ENCODE results near the gene MICAL3.

MICAL3 gene

GRCh38 chr22:17748555-17749353, 275.6 kb downstream of the MICAL3 start:
- H3K36me3 ChIP-seq (ENCODE audit: control insufficient read depth in 2 of 2, insufficient read depth in 2 of 2, low read length in 2 of 2) = no peaks in the 10 kb centered on the region
- no peak overlapping the region for H3K27ac ChIP-seq (ENCODE audit: low read length)
- no peaks in the 10 kb centered on the region for H3K9me3 ChIP-seq (ENCODE audit: control insufficient read depth in 2 of 2, low read length in 2 of 2)
- peak overlapping the region in 1 of 2 donors; percentile 64 for H3K4me3 ChIP-seq (ENCODE audit: low read length in 2 of 2)
- H3K27me3 ChIP-seq (ENCODE audit: control insufficient read depth in 1 of 2, insufficient read depth in 2 of 2, low read length in 2 of 2) = no peaks in the 10 kb centered on the region
- H3K9ac ChIP-seq (ENCODE audit: low read length in 2 of 2) = no peak overlapping the region
- H3K4me1 ChIP-seq (ENCODE audit: control insufficient read depth, insufficient read depth, low read length) = no peaks in the 10 kb centered on the region

- Histone ChIP-seq H3K27ac (ENCODE audit: low read length) (no peak overlapping the region), H3K36me3 (ENCODE audit: control insufficient read depth in 2 of 2, insufficient read depth in 2 of 2, low read length in 2 of 2) (no peaks in the 10 kb centered on the region), H3K9ac (ENCODE audit: low read length in 2 of 2) (no peak overlapping the region), H3K4me1 (ENCODE audit: control insufficient read depth, insufficient read depth, low read length) (peaks cover 3% of the 10 kb centered on the region), H3K27me3 (ENCODE audit: control insufficient read depth in 1 of 2, insufficient read depth in 2 of 2, low read length in 2 of 2) (no peaks in the 10 kb centered on the region), H3K4me3 (ENCODE audit: low read length in 2 of 2) (no peak overlapping the region), H3K9me3 (ENCODE audit: control insufficient read depth in 2 of 2, low read length in 2 of 2) (no peaks in the 10 kb centered on the region)
Measured at GRCh38 chr22:17746916-17747315, 277.4 kb downstream of the MICAL3 start.

- H3K9me3 ChIP-seq (ENCODE audit: control insufficient read depth in 2 of 2, low read length in 2 of 2) = no peaks in the 10 kb centered on the region
- no peak overlapping the region for H3K27ac ChIP-seq (ENCODE audit: low read length)
- H3K36me3 ChIP-seq (ENCODE audit: control insufficient read depth in 2 of 2, insufficient read depth in 2 of 2, low read length in 2 of 2) = no peaks in the 10 kb centered on the region
- no peak overlapping the region for H3K9ac ChIP-seq (ENCODE audit: low read length in 2 of 2)
- peaks cover 3% of the 10 kb centered on the region for H3K4me1 ChIP-seq (ENCODE audit: control insufficient read depth, insufficient read depth, low read length)
- H3K4me3 ChIP-seq (ENCODE audit: low read length in 2 of 2) = no peak overlapping the region
- H3K27me3 ChIP-seq (ENCODE audit: control insufficient read depth in 1 of 2, insufficient read depth in 2 of 2, low read length in 2 of 2) = no peaks in the 10 kb centered on the region
Measured at GRCh38 chr22:17744430-17744829, 279.9 kb downstream of the MICAL3 start.

- Histone ChIP-seq H3K27ac (ENCODE audit: low read length) (no peak overlapping the region), H3K27me3 (ENCODE audit: control insufficient read depth in 1 of 2, insufficient read depth in 2 of 2, low read length in 2 of 2) (no peaks in the 10 kb centered on the region), H3K9me3 (ENCODE audit: control insufficient read depth in 2 of 2, low read length in 2 of 2) (no peaks in the 10 kb centered on the region), H3K36me3 (ENCODE audit: control insufficient read depth in 2 of 2, insufficient read depth in 2 of 2, low read length in 2 of 2) (no peaks in the 10 kb centered on the region), H3K4me1 (ENCODE audit: control insufficient read depth, insufficient read depth, low read length) (peaks cover 3% of the 10 kb centered on the region), H3K4me3 (ENCODE audit: low read length in 2 of 2) (no peak overlapping the region), H3K9ac (ENCODE audit: low read length in 2 of 2) (no peak overlapping the region)
Measured at GRCh38 chr22:17743661-17744411, 280.5 kb downstream of the MICAL3 start.

GRCh38 chr22:17742527-17742902, 281.8 kb downstream of the MICAL3 start:
- H3K9ac ChIP-seq (ENCODE audit: low read length in 2 of 2) = no peak overlapping the region

GRCh38 chr22:17741866-17742526, 282.4 kb downstream of the MICAL3 start:
- Histone ChIP-seq H3K9me3 (ENCODE audit: control insufficient read depth in 2 of 2, low read length in 2 of 2) (no peaks in the 10 kb centered on the region), H3K27ac (ENCODE audit: low read length) (no peak overlapping the region), H3K9ac (ENCODE audit: low read length in 2 of 2) (no peak overlapping the region), H3K4me1 (ENCODE audit: control insufficient read depth, insufficient read depth, low read length) (peaks cover 3% of the 10 kb centered on the region), H3K36me3 (ENCODE audit: control insufficient read depth in 2 of 2, insufficient read depth in 2 of 2, low read length in 2 of 2) (no peaks in the 10 kb centered on the region), H3K4me3 (ENCODE audit: low read length in 2 of 2) (no peak overlapping the region), H3K27me3 (ENCODE audit: control insufficient read depth in 1 of 2, insufficient read depth in 2 of 2, low read length in 2 of 2) (no peaks in the 10 kb centered on the region)

More at GRCh38 chr22:17742527-17742902, 281.8 kb downstream of the MICAL3 start:
- H3K4me3 ChIP-seq (ENCODE audit: low read length in 2 of 2) = peak overlapping the region; percentile 7 to 47
- H3K27ac ChIP-seq (ENCODE audit: low read length) = no peak overlapping the region
- peaks cover 3% of the 10 kb centered on the region for H3K4me1 ChIP-seq (ENCODE audit: control insufficient read depth, insufficient read depth, low read length)
- H3K36me3 ChIP-seq (ENCODE audit: control insufficient read depth in 2 of 2, insufficient read depth in 2 of 2, low read length in 2 of 2) = no peaks in the 10 kb centered on the region
- no peaks in the 10 kb centered on the region for H3K27me3 ChIP-seq (ENCODE audit: control insufficient read depth in 1 of 2, insufficient read depth in 2 of 2, low read length in 2 of 2)
- no peaks in the 10 kb centered on the region for H3K9me3 ChIP-seq (ENCODE audit: control insufficient read depth in 2 of 2, low read length in 2 of 2)

- Histone ChIP-seq H3K9me3 (ENCODE audit: control insufficient read depth in 2 of 2, low read length in 2 of 2) (no peaks in the 10 kb centered on the region), H3K36me3 (ENCODE audit: control insufficient read depth in 2 of 2, insufficient read depth in 2 of 2, low read length in 2 of 2) (peaks cover 4 to 5% of the 10 kb centered on the region in 2 donors), H3K27ac (ENCODE audit: low read length) (no peak overlapping the region), H3K9ac (ENCODE audit: low read length in 2 of 2) (no peak overlapping the region), H3K4me3 (ENCODE audit: low read length in 2 of 2) (no peak overlapping the region), H3K27me3 (ENCODE audit: control insufficient read depth in 1 of 2, insufficient read depth in 2 of 2, low read length in 2 of 2) (no peaks in the 10 kb centered on the region), H3K4me1 (ENCODE audit: control insufficient read depth, insufficient read depth, low read length) (peaks cover 3% of the 10 kb centered on the region)
Measured at GRCh38 chr22:17739196-17739975, 285.0 kb downstream of the MICAL3 start.

- no peak overlapping the region for H3K4me3 ChIP-seq (ENCODE audit: low read length in 2 of 2)
- H3K9me3 ChIP-seq (ENCODE audit: control insufficient read depth in 2 of 2, low read length in 2 of 2) = no peaks in the 10 kb centered on the region
- H3K27ac ChIP-seq (ENCODE audit: low read length) = no peak overlapping the region
- peaks cover 7 to 13% of the 10 kb centered on the region in 2 donors for H3K36me3 ChIP-seq (ENCODE audit: control insufficient read depth in 2 of 2, insufficient read depth in 2 of 2, low read length in 2 of 2)
- H3K27me3 ChIP-seq (ENCODE audit: control insufficient read depth in 1 of 2, insufficient read depth in 2 of 2, low read length in 2 of 2) = no peaks in the 10 kb centered on the region
- H3K9ac ChIP-seq (ENCODE audit: low read length in 2 of 2) = no peak overlapping the region
- H3K4me1 ChIP-seq (ENCODE audit: control insufficient read depth, insufficient read depth, low read length) = peaks cover 3% of the 10 kb centered on the region
Measured at GRCh38 chr22:17738386-17739128, 285.8 kb downstream of the MICAL3 start.
